IMR-90 (cell line): ENCODE data around the gene UGT1A3. TPM values are rescaled to one million over a fixed set of nuclear protein-coding genes. Genes with fewer than 3 reads are reported as not detected.

Source experiments
- ATAC-seq: fragments of 200-7000 bp; cut with Tn5 transposase; 2 replicates; pipeline ENCODE4 v1.9.1; 2020; ENCODE audit warnings: low read depth, mild to moderate bottlenecking, moderate library complexity
- BruUV-seq: library from RNA; stranded (reverse); fragments of 400-500 nt; replicated peaks from 2 replicates; lab custom pipeline; 2021; lab: Mats Ljungman, UMichigan
- CTCF ChIA-PET: fragments of 300-600 bp; formaldehyde crosslinking; extraction: SDS; loops from one replicate; lab custom pipeline; 2021; ENCODE audit warnings: antibody characterized with exemption; lab: Yijun Ruan, JAX
- POLR2A ChIA-PET: fragments of 300-600 bp; sonication (Branson Sonifier 250); formaldehyde crosslinking; loops from one replicate; lab custom pipeline; 2022; ENCODE audit warnings: antibody characterized with exemption; ENCODE audit not compliant: unreplicated experiment; lab: Charles Lee
- DNase-seq: peaks from one replicate; pipeline ENCODE4 v3.0.0; 2013
- H2AFZ ChIP-seq: replicated peaks from 2 replicates; pipeline ENCODE3; 2013; ENCODE audit warnings: low read length, mild to moderate bottlenecking; ENCODE audit not compliant: poor library complexity
- H2AK5ac ChIP-seq: 2 replicates; pipeline ENCODE4 v1.6.1; 2013; ENCODE audit warnings: low read depth, low read length, inconsistent platforms
- H2AK9ac ChIP-seq: replicated peaks from 2 replicates; pipeline ENCODE3; 2013; ENCODE audit warnings: mild to moderate bottlenecking, low read depth, low read length, moderate library complexity; ENCODE audit not compliant: poor library complexity
- H2BK120ac ChIP-seq: 2 replicates; pipeline ENCODE4 v1.6.1; 2013; ENCODE audit warnings: low read depth, low read length, inconsistent platforms
- H2BK15ac ChIP-seq: 3 replicates; pipeline ENCODE4 v1.6.1; 2013; ENCODE audit warnings: low read depth, low read length, inconsistent platforms
- H2BK20ac ChIP-seq: 2 replicates; pipeline ENCODE4 v1.6.1; 2013; ENCODE audit warnings: low read depth, mild to moderate bottlenecking, inconsistent platforms, low read length, moderate library complexity
- H2BK5ac ChIP-seq: 2 replicates; pipeline ENCODE4 v1.6.1; 2013; ENCODE audit warnings: mild to moderate bottlenecking, low read depth, low read length, inconsistent platforms; ENCODE audit not compliant: poor library complexity, severe bottlenecking
- H3K14ac ChIP-seq: replicated peaks from 2 replicates; pipeline ENCODE4 v1.6.1; 2013; ENCODE audit warnings: low read depth, low read length, inconsistent platforms
- H3K18ac ChIP-seq: 2 replicates; pipeline ENCODE4 v1.6.1; 2013; ENCODE audit warnings: low read depth, low read length, control low read depth
- H3K23ac ChIP-seq: 2 replicates; pipeline ENCODE4 v1.6.1; 2013; ENCODE audit warnings: low read depth, low read length, inconsistent platforms
- H3K27ac ChIP-seq: 2 replicates; pipeline ENCODE4 v1.5.1; 2013; ENCODE audit warnings: mild to moderate bottlenecking, control low read depth, low read length; ENCODE audit not compliant: insufficient read depth
- H3K27me3 ChIP-seq: 2 replicates; pipeline ENCODE4 v1.6.1; 2013; ENCODE audit warnings: low read length; ENCODE audit not compliant: control insufficient read depth, insufficient read depth
- H3K36me3 ChIP-seq: 2 replicates; pipeline ENCODE4 v1.6.1; 2013; ENCODE audit warnings: low read length, mixed read lengths; ENCODE audit not compliant: control insufficient read depth, insufficient read depth
- H3K4ac ChIP-seq: 2 replicates; pipeline ENCODE4 v1.6.1; 2013; ENCODE audit warnings: low read depth, low read length, inconsistent platforms
- H3K4me1 ChIP-seq: 2 replicates; pipeline ENCODE4 v1.6.1; 2013; ENCODE audit warnings: low read length, mixed read lengths; ENCODE audit not compliant: control insufficient read depth, insufficient read depth
- H3K4me2 ChIP-seq: 2 replicates; pipeline ENCODE4 v1.6.1; 2013; ENCODE audit warnings: low read depth, mild to moderate bottlenecking, control low read depth, low read length, moderate library complexity
- H3K4me3 ChIP-seq: 2 replicates; pipeline ENCODE4 v1.5.1; 2013; ENCODE audit warnings: low read depth, mild to moderate bottlenecking, control low read depth, low read length, moderate library complexity; ENCODE audit not compliant: insufficient read depth
- H3K56ac ChIP-seq: 2 replicates; pipeline ENCODE4 v1.6.1; 2013; ENCODE audit warnings: low read length, inconsistent platforms; ENCODE audit not compliant: insufficient read depth; ENCODE audit errors: extremely low read depth
- H3K79me1 ChIP-seq, 2 experiments: 2 replicates each; pipeline ENCODE4 v1.6.1; 2013; ENCODE audit warnings: low read length in 2 of 2, inconsistent platforms in 1 of 2, low read depth in 1 of 2
- H3K9ac ChIP-seq: 2 replicates; pipeline ENCODE4 v1.6.1; 2013; ENCODE audit warnings: low read depth, low read length, control low read depth
- H3K9me1 ChIP-seq: 2 replicates; pipeline ENCODE4 v1.6.1; 2013; ENCODE audit warnings: low read length, inconsistent platforms; ENCODE audit not compliant: insufficient read depth
- H3K9me3 ChIP-seq: 2 replicates; pipeline ENCODE4 v1.6.1; 2013; ENCODE audit warnings: low read length; ENCODE audit not compliant: control insufficient read depth, insufficient read depth
- H4K20me1 ChIP-seq: 2 replicates; pipeline ENCODE4 v1.6.1; 2013; ENCODE audit warnings: low read length, inconsistent platforms; ENCODE audit not compliant: insufficient read depth
- H4K5ac ChIP-seq: 2 replicates; pipeline ENCODE4 v1.6.1; 2013; ENCODE audit warnings: mild to moderate bottlenecking, low read depth, low read length, control low read depth
- H4K8ac ChIP-seq, 2 experiments: 2 replicates each; pipeline ENCODE4 v1.6.1; 2013; ENCODE audit warnings: low read depth in 2 of 2, low read length in 2 of 2, control low read depth in 1 of 2, inconsistent platforms in 1 of 2
- H4K91ac ChIP-seq: 2 replicates; pipeline ENCODE4 v1.6.1; 2013; ENCODE audit warnings: low read depth, low read length, inconsistent platforms; ENCODE audit not compliant: insufficient read depth
- BHLHE40 ChIP-seq: fragments of 150-350 bp; IDR thresholded peaks from 2 replicates; pipeline ENCODE4 v1.6.1; 2016; ENCODE audit warnings: mild to moderate bottlenecking, low read depth, low read length
- CEBPB ChIP-seq: IDR thresholded peaks from 2 replicates; pipeline ENCODE4 v1.6.1; 2012; ENCODE audit warnings: low read depth, low read length, improper control_type of control experiment
- CHD1 ChIP-seq: IDR thresholded peaks from 2 replicates; pipeline ENCODE4 v1.6.1; 2012; ENCODE audit warnings: low read depth, low read length, improper control_type of control experiment
- FOS ChIP-seq: fragments of 150-350 bp; IDR thresholded peaks from 2 replicates; pipeline ENCODE4 v1.6.1; 2016; ENCODE audit warnings: low read depth, low read length
- MAFK ChIP-seq: IDR thresholded peaks from 2 replicates; pipeline ENCODE4 v1.6.1; 2012; ENCODE audit warnings: low read depth, low read length, improper control_type of control experiment
- MAZ ChIP-seq: IDR thresholded peaks from 2 replicates; pipeline ENCODE4 v1.6.1; 2012; ENCODE audit warnings: low read depth, mild to moderate bottlenecking, low read length, improper control_type of control experiment, moderate library complexity, borderline replicate concordance
- MXI1 ChIP-seq: IDR thresholded peaks from 2 replicates; pipeline ENCODE4 v1.6.1; 2012; ENCODE audit warnings: low read depth, mild to moderate bottlenecking, low read length, moderate library complexity, borderline replicate concordance
- NFE2L2 ChIP-seq: fragments of 150-350 bp; IDR thresholded peaks from 2 replicates; pipeline ENCODE4 v1.6.1; 2016; ENCODE audit warnings: low read depth, mild to moderate bottlenecking, low read length
- POLR2A ChIP-seq: IDR thresholded peaks from 2 replicates; pipeline ENCODE4 v1.6.1; 2012; ENCODE audit warnings: mild to moderate bottlenecking, low read depth, low read length
- RAD21 ChIP-seq: IDR thresholded peaks from 2 replicates; pipeline ENCODE4 v1.6.1; 2012; ENCODE audit warnings: low read length, improper control_type of control experiment
- RCOR1 ChIP-seq: IDR thresholded peaks from 2 replicates; pipeline ENCODE4 v1.6.1; 2012; ENCODE audit warnings: mild to moderate bottlenecking, low read length, improper control_type of control experiment; ENCODE audit not compliant: insufficient replicate concordance
- RFX5 ChIP-seq: IDR thresholded peaks from 2 replicates; pipeline ENCODE4 v1.8.0; 2012; ENCODE audit warnings: low read depth, mild to moderate bottlenecking, low read length, moderate library complexity
- SMC3 ChIP-seq: fragments of 150-350 bp; IDR thresholded peaks from 2 replicates; pipeline ENCODE4 v1.6.1; 2016; ENCODE audit warnings: low read depth, mild to moderate bottlenecking, antibody characterized with exemption, low read length, moderate library complexity
- WGBS, 2 experiments: methylation state at CpG; one replicate each; pipeline versions ENCODE4 v1.1.5 to v1.1.7; 2013; ENCODE audit warnings: missing lambda C conversion rate in 2 of 2; ENCODE audit not compliant: insufficient read length in 1 of 2; ENCODE audit errors: extremely low coverage in 2 of 2; 5-methylcytosine and 5-hydroxymethylcytosine counted together
- dilution Hi-C: fragments of 300-500 bp; cut with HindIII; formaldehyde crosslinking; loops from one replicate; pipeline ENCODE4 v1.14.3; 2018; ENCODE audit warnings: low sequenced_read_pairs; ENCODE audit not compliant: unreplicated experiment
- in situ Hi-C: fragments of 300-500 bp; cut with MboI; formaldehyde crosslinking; loops from 3 replicates; pipeline ENCODE4 v1.14.3; 2019; ENCODE audit warnings: low sequenced_read_pairs, inconsistent platforms, mixed read lengths
- intact Hi-C: fragments of 100-400 bp; cut with micrococcal nuclease; formaldehyde crosslinking; loops from 2 replicates; pipeline ENCODE4 v1.10.0; 2022
- polyA plus RNA-seq, 3 experiments: library from polyadenylated mRNA; depleted of rRNA; stranded (reverse); fragments of >200 nt; gene quantifications; 2 replicates each; pipeline ENCODE4 v1.2.3, GENCODE V29; 2012; ENCODE audit warnings: low replicate concordance in 1 of 3
- total RNA-seq: library from RNA; depleted of rRNA; stranded (reverse); fragments of >200 nt; gene quantifications from 2 replicates; pipeline ENCODE4 v1.2.3, GENCODE V29; 2012
- TF ChIP-seq, protein P1 (sequence below): fragments of 150-350 bp; IDR thresholded peaks from 2 replicates; pipeline ENCODE4 v1.6.1; 2017; ENCODE audit warnings: mild to moderate bottlenecking, antibody characterized with exemption, low read length, low read depth
- TF ChIP-seq, protein P2 (sequence below): conservative IDR thresholded peaks from 2 replicates; pipeline ENCODE4 v1.5.1; 2012; ENCODE audit warnings: mild to moderate bottlenecking, low read depth, low read length, improper control_type of control experiment
- TF ChIP-seq, protein P3 (sequence below): fragments of 150-350 bp; IDR thresholded peaks from 2 replicates; pipeline ENCODE4 v1.6.1; 2016; ENCODE audit warnings: low read depth, mild to moderate bottlenecking, low read length, moderate library complexity, borderline replicate concordance

The UGT1A3 gene
- total and polyA plus RNA-seq, 2 of the 4 experiments (the other 2 are of a cell fraction): not detected

DNA sequence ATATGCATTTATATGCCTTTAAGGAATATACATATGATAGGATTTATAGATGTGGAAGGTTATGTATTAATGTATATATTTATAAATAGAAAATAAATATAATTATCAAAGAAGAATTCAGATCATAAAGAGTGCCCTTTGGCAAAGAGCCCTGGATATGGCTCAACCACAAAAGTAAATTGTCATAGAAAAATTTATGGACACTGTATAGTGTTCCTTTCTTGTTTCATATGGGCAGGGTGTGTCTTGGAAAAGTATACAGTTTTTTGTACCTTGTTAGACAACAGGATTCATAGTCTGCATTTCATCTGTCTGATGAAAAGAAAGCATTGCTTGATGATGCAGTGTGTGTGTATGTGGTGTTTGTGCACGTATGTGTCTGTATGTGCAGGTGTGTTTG, 44.2 kb upstream of the UGT1A3 start:
- Histone ChIP-seq H4K91ac (no peak overlapping the region), H3K9ac (no peak overlapping the region), H2AFZ (no peak overlapping the region), H2AK5ac (no peak overlapping the region), H3K23ac (no peak overlapping the region), H2AK9ac (no peak overlapping the region), H3K9me1 (no peaks in the 10 kb centered on the region), H3K14ac (no peak overlapping the region), H3K4me1 (no peaks in the 10 kb centered on the region), H4K20me1 (no peaks in the 10 kb centered on the region), H2BK20ac (no peak overlapping the region), H4K8ac (no peak overlapping the region), H3K36me3 (no peaks in the 10 kb centered on the region), H3K27me3 (peaks cover 2% of the 10 kb centered on the region), H3K79me1 (no peaks in the 10 kb centered on the region), H3K56ac (no peak overlapping the region), H3K4ac (no peak overlapping the region), H4K5ac (no peak overlapping the region), H3K4me2 (no peak overlapping the region), H3K4me3 (no peak overlapping the region), H2BK5ac (no peak overlapping the region), H2BK120ac (no peak overlapping the region), H3K27ac (no peak overlapping the region), H3K18ac (no peak overlapping the region), H2BK15ac (no peak overlapping the region), H3K9me3 (no peaks in the 10 kb centered on the region)
- intact Hi-C loops: no loop called here
- in situ Hi-C loops: no loop called here
- BruUV-seq: no TSS peak
- no peak for DNase-seq
- ChIA-PET POLR2A (no interaction called here), CTCF (no interaction called here)
- dilution Hi-C loops: no loop called here
- ATAC-seq: no peak
- TF ChIP-seq NFE2L2 (no peak), CHD1 (no peak), MXI1 (no peak), BHLHE40 (no peak), SMC3 (no peak), MAZ (no peak), FOS (no peak), POLR2A (no peak), CEBPB (no peak), RFX5 (no peak), MAFK (no peak), RAD21 (no peak), RCOR1 (no peak)
- TF ChIP-seq, protein P1, sequence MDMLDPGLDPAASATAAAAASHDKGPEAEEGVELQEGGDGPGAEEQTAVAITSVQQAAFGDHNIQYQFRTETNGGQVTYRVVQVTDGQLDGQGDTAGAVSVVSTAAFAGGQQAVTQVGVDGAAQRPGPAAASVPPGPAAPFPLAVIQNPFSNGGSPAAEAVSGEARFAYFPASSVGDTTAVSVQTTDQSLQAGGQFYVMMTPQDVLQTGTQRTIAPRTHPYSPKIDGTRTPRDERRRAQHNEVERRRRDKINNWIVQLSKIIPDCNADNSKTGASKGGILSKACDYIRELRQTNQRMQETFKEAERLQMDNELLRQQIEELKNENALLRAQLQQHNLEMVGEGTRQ: no peak
- TF ChIP-seq, protein P2, sequence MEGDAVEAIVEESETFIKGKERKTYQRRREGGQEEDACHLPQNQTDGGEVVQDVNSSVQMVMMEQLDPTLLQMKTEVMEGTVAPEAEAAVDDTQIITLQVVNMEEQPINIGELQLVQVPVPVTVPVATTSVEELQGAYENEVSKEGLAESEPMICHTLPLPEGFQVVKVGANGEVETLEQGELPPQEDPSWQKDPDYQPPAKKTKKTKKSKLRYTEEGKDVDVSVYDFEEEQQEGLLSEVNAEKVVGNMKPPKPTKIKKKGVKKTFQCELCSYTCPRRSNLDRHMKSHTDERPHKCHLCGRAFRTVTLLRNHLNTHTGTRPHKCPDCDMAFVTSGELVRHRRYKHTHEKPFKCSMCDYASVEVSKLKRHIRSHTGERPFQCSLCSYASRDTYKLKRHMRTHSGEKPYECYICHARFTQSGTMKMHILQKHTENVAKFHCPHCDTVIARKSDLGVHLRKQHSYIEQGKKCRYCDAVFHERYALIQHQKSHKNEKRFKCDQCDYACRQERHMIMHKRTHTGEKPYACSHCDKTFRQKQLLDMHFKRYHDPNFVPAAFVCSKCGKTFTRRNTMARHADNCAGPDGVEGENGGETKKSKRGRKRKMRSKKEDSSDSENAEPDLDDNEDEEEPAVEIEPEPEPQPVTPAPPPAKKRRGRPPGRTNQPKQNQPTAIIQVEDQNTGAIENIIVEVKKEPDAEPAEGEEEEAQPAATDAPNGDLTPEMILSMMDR: no peak
- TF ChIP-seq, protein P3, sequence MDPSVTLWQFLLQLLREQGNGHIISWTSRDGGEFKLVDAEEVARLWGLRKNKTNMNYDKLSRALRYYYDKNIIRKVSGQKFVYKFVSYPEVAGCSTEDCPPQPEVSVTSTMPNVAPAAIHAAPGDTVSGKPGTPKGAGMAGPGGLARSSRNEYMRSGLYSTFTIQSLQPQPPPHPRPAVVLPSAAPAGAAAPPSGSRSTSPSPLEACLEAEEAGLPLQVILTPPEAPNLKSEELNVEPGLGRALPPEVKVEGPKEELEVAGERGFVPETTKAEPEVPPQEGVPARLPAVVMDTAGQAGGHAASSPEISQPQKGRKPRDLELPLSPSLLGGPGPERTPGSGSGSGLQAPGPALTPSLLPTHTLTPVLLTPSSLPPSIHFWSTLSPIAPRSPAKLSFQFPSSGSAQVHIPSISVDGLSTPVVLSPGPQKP: no peak
- no CpG with 5 or more reads among the region's 1 CpG for WGBS, 2 experiments
